A549 (cell line): Measurements from ENCODE around the gene USP54.

ENCODE experiments used
- EHMT2 ChIP-seq: fragments of 200-600 bp; sonication (generic); IDR thresholded peaks from 2 replicates; pipeline ENCODE4 v1.6.1; 2016; ENCODE audit warnings: antibody characterized with exemption, low read depth, mild to moderate bottlenecking, moderate library complexity
- ELK1 ChIP-seq: fragments of 150-350 bp; IDR thresholded peaks from 2 replicates; pipeline ENCODE4 v1.6.1; 2014; ENCODE audit warnings: low read depth, mild to moderate bottlenecking, low read length
- EP300 ChIP-seq, 2 experiments: fragments of >200 bp; sonication (Bioruptor Twin); formaldehyde crosslinking; IDR thresholded peaks; 2 replicates in 1 of 2; 3 replicates in 1 of 2; pipeline ENCODE4 v1.6.1; 2016 to 2017
- KDM1A ChIP-seq: fragments of 200-600 bp; sonication (generic); IDR thresholded peaks from 2 replicates; pipeline ENCODE4 v1.6.1; 2016; ENCODE audit warnings: low read depth, mild to moderate bottlenecking
- POLR2A ChIP-seq: IDR thresholded peaks from 2 replicates; pipeline ENCODE4 v1.6.1; 2012; ENCODE audit warnings: mild to moderate bottlenecking, low read length
- RAD21 ChIP-seq, 2 experiments: fragments of >200 bp in 1 of 2; sonication (Bioruptor Twin) in 1 of 2; formaldehyde crosslinking in 1 of 2; IDR thresholded peaks in 1 of 2; conservative IDR thresholded peaks in 1 of 2; 2 replicates in 1 of 2; 3 replicates in 1 of 2; pipeline ENCODE4 v1.6.1; 2012 to 2018; ENCODE audit warnings: inconsistent platforms in 1 of 2
- REST ChIP-seq: fragments of 200-600 bp; sonication (generic); IDR thresholded peaks from 2 replicates; pipeline ENCODE4 v1.6.1; 2016; ENCODE audit warnings: antibody characterized with exemption, mild to moderate bottlenecking, moderate library complexity
- SMC3 ChIP-seq: fragments of >200 bp; sonication (Bioruptor Twin); formaldehyde crosslinking; IDR thresholded peaks from 3 replicates; pipeline ENCODE4 v1.6.1; 2018; ENCODE audit warnings: inconsistent platforms
- USF2 ChIP-seq: fragments of 450-650 bp; IDR thresholded peaks from 2 replicates; pipeline ENCODE4 v1.6.1; 2014; ENCODE audit warnings: antibody characterized with exemption

GRCh38 chr10:73512207-73512743 lies 78.9 kb downstream of the USP54 start:
- TF ChIP-seq POLR2A (no peak), USF2 (no peak), KDM1A (no peak), EP300 (IDR thresholded peaks at IDR 0.05) (no peak), SMC3 (no peak), RAD21 (conservative IDR thresholded peaks at IDR 0.05 in 1 of 2, IDR thresholded peaks at IDR 0.05 in 1 of 2) (no peak), ELK1 (no peak), EHMT2 (no peak), REST (no peak)
